Measurements from ENCODE around the gene RHEB. TPM values are rescaled to one million over a fixed set of nuclear protein-coding genes. Genes with fewer than 3 reads are reported as not detected.

RHEB gene
- total and polyA plus RNA-seq, 2 experiments from 2014 or later, result 127 to 157 TPM

- no peaks in the 10 kb centered on the region for H3K4me1 ChIP-seq (ENCODE audit: low read depth)
- no peaks in the 10 kb centered on the region for H3K36me3 ChIP-seq
- H3K4me3 ChIP-seq, result no peak overlapping the region
- no peak overlapping the region for H3K27ac ChIP-seq
- H3K9me3 ChIP-seq (ENCODE audit: low read depth), result no peaks in the 10 kb centered on the region
- H3K27me3 ChIP-seq, result no peaks in the 10 kb centered on the region
- TF ChIP-seq CTCF (IDR thresholded peaks at IDR 0.05; ENCODE audit: low read depth, low read length), result no peak
- DNase-seq (ENCODE audit: low read depth in 1 of 2, low spot score in 1 of 2), result no peak
Observed at GRCh38 chr7:151447312-151447711, 72.4 kb downstream of the RHEB start.

GRCh38 chr7:151446412-151446811 is 73.3 kb downstream of the RHEB start:
- DNase-seq (ENCODE audit: low read depth in 1 of 2, low spot score in 1 of 2), result no peak
- Histone ChIP-seq H3K9me3 (ENCODE audit: low read depth) (no peaks in the 10 kb centered on the region), H3K4me1 (ENCODE audit: low read depth) (no peaks in the 10 kb centered on the region), H3K4me3 (no peak overlapping the region), H3K27me3 (no peaks in the 10 kb centered on the region), H3K27ac (no peak overlapping the region), H3K36me3 (no peaks in the 10 kb centered on the region)
- TF ChIP-seq CTCF (IDR thresholded peaks at IDR 0.05; ENCODE audit: low read depth, low read length), result no peak

GRCh38 chr7:151444632-151445031 is 75.1 kb downstream of the RHEB start:
- Histone ChIP-seq H3K27me3 (no peaks in the 10 kb centered on the region), H3K27ac (no peak overlapping the region), H3K9me3 (ENCODE audit: low read depth) (no peaks in the 10 kb centered on the region), H3K4me1 (ENCODE audit: low read depth) (no peaks in the 10 kb centered on the region), H3K4me3 (no peak overlapping the region), H3K36me3 (no peaks in the 10 kb centered on the region)
- TF ChIP-seq CTCF (IDR thresholded peaks at IDR 0.05; ENCODE audit: low read depth, low read length), result no peak
- DNase-seq (ENCODE audit: low read depth in 1 of 2, low spot score in 1 of 2), result no peak

GRCh38 chr7:151442776-151443496 is 76.8 kb downstream of the RHEB start:
- no peaks in the 10 kb centered on the region for H3K36me3 ChIP-seq
- H3K4me1 ChIP-seq (ENCODE audit: low read depth), result no peaks in the 10 kb centered on the region
- H3K27ac ChIP-seq, result no peak overlapping the region
- no peak overlapping the region for H3K4me3 ChIP-seq
- no peaks in the 10 kb centered on the region for H3K9me3 ChIP-seq (ENCODE audit: low read depth)
- H3K27me3 ChIP-seq, result no peaks in the 10 kb centered on the region
- peak in 1 of 2 donors; percentile 29 for DNase-seq (ENCODE audit: low read depth in 1 of 2, low spot score in 1 of 2)
- no peak for TF ChIP-seq CTCF (IDR thresholded peaks at IDR 0.05; ENCODE audit: low read depth, low read length)

- Histone ChIP-seq H3K27me3 (no peaks in the 10 kb centered on the region), H3K27ac (no peak overlapping the region), H3K4me1 (ENCODE audit: low read depth) (peaks cover 13% of the 10 kb centered on the region), H3K9me3 (ENCODE audit: low read depth) (no peaks in the 10 kb centered on the region), H3K36me3 (no peaks in the 10 kb centered on the region), H3K4me3 (no peak overlapping the region)
- no peak for TF ChIP-seq CTCF (IDR thresholded peaks at IDR 0.05; ENCODE audit: low read depth, low read length)
- DNase-seq (ENCODE audit: low read depth in 1 of 2, low spot score in 1 of 2), result peak in 1 of 2 donors; percentile 65
Observed at GRCh38 chr7:151440799-151441445, 78.8 kb downstream of the RHEB start.
